HG03025 (cell line): ENCODE results near the gene COTL1.
"Not testable (repeated sequence)": the region's sequence is repeated elsewhere in the genome, so short reads cannot be mapped to it uniquely, and the experiment has no call there.

ENCODE experiments used
- ATAC-seq: cut with Tn5 transposase; IDR thresholded peaks from one replicate; pipeline ENCODE4 v1.9.1; 2021; ENCODE audit warnings: mild to moderate bottlenecking, moderate library complexity; ENCODE audit not compliant: unreplicated experiment, low FRiP score

The COTL1 gene

DNA sequence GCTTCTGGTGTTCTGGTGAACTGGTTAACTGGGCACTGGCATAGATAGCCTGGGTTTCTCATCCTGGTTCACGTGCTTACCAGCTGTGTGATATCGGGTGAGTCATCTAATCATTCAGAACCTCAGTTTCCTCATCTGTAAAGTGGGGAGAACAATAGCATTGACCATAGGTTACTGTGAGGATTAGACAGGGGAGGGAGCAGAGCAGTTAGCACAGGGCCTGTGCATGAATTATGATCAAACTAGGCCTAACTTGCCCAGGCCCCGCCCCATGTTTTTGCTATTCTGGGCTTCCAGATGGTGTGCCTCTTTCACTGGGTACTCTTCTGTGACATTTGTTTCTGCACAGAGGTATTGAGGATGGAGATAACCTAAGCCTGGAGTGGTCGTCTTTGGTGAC lies 25.8 kb upstream of the COTL1 start:
- ATAC-seq = no peak

DNA sequence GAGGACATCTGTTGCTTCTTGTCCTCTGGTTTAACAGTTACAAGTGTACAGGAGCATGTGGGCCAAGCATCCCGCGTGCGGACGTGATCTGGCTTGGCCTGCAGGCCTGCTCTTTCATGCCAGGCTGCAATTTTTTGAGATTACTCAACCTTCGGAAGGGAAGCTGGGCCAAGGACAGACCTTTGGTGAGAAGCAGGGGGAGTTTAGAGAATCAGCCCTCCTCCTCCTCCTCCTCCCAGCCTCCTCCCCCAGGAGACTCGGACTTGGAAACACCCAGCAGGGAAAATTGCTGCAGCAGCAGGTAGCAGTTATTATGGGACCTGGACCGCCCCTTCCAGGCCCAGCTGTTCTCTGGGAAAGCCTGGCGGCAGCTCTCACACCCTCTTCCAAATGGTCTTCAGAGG lies 25.3 kb upstream of the COTL1 start:
- no peak for ATAC-seq

DNA sequence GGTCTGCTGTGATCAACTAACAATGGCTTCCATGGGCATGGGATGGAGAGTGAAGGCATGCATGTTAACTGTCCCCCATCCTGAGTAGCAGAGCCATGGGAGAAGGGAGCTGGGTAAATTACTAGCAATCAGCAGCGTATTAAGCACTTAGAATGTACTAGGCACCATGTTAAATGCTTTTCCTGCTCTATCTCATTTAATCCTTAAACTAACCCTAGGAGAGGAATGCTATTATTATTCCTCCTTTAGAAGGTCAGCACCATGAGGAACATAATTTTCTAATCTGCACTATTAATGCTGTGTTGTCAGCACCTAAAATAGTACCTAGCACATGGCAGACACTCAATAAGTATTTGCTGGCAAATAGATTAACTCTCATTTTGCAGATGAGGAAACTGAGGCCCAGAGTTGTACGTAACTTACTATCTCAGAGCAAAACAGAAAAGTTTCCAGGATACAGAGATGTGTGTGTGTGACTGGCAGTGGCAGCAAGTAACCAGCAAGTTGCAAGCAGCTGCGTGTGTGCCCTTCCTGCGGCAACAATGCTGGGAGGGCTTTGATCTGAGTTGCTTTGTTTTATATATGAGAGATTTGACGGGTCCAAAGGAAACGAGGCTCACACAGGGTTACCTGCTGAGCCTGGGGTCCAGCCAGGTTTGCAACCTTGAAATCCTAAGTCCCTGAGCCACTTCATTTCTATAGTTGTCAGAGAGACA lies 23.9 kb upstream of the COTL1 start:
- ATAC-seq = no peak

DNA sequence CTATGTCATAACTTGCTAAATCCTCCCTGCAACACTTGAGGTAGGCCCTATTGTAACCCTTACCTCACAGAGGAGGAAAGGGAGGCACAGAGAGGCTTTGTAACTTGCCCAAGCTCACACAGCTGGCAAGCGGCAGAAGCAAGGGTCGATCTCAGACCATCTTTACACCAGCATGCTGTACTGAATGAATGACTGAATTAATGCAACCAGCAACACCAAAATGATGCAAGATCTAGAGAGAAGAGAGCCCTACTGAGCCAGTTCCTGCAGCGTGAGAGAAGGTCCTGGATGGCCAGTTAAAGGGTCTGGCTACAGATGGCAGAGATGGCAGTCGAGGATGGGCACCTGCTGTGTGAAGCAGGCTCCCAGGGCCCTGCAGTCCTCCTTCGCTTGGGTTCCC lies 22.3 kb upstream of the COTL1 start:
- ATAC-seq = no peak

DNA sequence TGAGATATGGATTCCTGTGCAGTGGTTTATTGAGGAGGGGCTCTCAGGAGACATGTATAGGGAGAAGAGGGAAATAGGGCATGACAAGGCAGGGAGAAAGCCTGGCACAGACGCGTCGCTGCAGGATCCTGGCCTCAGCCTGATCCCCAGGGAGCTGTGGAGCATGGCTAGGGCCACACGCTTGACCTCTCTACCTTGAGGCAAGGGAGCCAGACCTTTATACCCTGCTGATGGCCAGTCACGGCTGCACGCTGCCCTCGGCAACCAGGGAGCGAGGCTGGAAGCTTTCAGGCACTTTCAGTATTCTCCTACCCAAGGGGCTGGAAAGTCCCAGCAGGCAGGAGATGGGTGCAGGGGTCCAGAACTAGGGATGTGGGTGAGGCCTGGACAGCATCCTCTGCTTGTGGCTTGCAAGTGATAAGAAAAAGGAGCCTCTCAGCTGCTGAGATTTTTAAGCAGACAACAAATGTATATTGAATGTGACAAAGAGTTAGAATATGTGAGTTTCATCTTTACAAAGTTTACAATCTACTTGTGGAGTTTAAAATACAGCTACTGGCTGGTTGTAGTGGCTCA lies 20.4 kb upstream of the COTL1 start:
- no peak for ATAC-seq

DNA sequence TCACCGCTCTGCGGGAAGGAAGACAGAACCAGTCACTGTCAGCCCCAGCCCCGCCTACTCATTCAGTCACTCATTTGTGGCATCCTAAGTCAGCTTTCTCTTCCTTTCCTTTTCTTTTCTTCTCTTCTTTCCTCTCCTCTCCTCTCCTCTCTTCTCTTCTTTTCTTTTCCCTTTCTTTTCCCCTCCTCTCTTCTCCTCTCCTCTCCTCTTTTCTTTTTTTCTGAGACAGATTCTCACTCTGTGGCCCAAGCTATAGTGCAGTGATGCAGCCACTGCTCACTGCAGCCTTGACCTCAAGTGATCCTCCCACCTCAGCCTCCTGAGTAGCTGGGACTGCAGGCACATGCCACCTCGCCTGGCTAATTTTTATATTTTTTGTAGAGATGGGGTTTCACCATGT lies 19.8 kb upstream of the COTL1 start:
- no peak for ATAC-seq

DNA sequence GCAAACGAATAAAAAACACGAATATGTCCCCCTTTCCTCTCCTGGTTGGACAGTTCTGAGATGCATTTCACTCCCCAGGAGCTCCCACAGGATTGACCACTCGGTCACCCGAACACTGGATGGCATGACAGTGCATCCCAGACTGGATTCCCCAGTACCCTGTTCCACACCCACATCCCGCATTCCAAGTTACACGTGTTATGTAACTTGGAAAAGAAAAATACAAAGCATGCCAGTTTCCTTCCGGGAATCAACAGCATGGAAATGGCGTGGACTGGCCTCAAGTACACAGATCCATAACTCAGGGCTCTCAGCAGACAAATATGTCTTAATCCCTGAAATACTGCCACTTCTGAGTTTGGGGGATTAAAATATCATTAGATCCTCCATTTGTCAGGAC lies 17.8 kb upstream of the COTL1 start:
- no peak for ATAC-seq

DNA sequence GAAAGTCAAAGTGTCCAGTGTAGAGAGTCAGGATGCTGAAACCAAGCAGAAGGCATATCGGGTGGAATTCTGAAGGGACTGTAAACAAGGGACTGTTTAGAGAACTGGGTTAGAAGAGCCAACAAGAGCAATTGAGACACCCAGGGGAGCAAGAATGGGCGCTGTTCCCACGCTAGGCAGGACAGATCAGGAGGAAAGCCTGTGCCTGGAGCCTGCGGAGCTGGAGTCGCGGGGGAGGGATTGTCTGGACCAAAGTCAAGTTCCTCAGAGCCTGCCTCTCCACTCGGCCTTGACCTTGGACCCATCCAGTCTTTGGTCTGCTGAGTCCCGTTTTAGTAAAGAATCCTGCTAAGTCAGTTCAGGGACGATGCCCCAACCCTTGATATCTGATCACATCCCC lies 15.7 kb upstream of the COTL1 start:
- no peak for ATAC-seq

DNA sequence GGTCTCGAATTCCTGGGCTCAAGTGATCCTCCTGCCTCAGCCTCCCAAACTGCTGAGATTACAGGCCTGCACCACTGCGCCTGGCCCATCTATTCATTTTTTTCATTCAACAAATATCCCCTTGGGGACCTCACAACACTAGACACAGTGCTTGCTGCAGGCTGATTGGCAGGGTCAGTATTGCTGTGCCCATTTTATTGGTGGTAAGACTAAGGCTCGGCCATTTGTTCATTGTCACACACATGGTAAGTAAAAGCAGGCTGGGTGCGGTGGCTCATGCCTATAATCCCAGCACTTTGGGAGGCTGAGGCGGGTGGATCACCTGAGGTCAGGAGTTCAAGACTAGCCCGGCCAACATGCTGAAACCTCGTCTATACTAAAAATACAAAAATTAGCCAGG lies 15.0 kb upstream of the COTL1 start:
- not testable (repeated sequence) for ATAC-seq

DNA sequence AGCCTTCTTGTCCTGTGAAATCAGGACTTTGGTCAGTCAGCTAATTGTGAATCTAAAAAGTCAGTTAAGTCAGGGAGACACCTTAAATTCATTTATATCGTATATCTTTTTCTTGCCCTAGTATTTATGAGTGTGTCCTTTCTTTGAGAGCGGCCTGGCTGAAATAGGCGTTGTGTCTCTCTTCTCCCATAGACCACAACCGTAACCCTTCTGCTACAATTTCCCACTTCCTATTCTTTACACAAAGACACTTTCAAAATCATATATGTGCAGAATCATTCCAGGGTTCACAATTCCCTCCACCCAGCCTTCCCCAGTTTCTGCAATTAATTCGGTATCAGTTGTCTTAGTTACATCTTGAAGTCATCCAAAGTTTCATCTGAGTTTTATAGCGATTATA lies 14.0 kb upstream of the COTL1 start:
- no peak for ATAC-seq

DNA sequence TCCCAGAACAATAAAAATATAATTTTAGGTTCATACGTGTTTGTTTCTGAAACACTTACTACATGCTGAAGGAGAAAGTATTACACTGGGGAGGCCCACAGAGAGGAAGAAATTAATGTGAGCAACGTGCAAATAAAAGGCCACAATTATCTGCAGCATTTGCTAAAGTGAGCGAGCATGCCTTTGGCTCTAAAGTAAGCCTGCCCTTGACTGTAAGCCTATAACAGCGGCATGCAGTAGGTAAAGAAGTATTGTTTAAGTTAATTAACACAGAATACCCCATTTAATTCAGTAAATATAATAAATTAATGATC lies 13.2 kb upstream of the COTL1 start:
- ATAC-seq = no peak

DNA sequence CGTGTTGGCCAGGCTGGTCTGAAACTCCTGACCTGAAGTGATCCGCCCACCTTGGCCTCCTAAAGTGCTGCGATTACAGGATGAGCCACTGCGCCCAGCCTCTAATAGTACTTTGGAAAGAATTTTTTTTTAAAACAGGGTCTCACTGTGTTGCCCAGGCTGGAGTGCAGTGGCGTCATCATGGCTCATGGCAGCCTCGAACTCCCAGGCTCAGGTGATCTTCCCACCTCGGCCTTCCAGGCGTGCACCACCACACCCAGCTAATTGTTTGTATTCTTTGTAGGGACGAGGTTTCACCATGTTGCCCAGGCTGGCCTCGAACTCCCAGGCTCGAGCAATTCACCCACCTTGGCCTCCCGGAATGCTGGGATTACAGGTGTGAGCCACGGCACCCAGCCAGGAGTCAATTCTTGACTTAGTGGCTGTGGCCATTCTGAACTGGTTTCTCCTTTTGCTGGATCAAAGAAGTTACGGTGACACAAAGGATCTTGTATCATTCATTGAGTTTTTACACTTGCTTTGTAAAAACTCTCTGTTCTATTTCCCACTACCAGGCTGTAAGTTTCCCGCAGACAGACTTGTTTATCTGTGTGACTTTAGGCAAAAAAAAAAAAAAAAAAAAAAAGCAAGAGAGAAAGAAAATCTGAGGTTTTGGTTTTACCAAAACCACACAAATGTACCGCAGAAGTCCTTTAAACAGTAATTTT lies 12.7 kb upstream of the COTL1 start:
- no peak for ATAC-seq

DNA sequence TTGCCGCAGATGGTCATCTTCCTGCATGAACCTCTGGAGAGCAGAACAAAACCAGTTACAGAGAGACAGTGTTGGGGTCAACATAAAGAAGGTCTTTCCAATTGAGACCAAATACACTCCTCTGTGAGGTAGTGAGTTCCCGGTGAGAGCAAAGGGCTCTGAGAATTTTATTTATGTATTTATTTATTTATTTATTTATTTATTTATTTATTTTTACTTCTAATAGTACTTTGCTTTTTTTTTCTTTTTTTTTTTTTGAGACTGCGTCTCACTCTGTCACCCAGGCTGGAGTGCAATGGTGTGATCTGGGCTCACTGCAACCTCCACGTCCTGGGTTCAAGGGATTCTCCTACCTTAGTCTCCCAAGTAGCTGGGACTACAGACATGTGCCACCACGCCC lies 12.1 kb upstream of the COTL1 start:
- no peak for ATAC-seq

DNA sequence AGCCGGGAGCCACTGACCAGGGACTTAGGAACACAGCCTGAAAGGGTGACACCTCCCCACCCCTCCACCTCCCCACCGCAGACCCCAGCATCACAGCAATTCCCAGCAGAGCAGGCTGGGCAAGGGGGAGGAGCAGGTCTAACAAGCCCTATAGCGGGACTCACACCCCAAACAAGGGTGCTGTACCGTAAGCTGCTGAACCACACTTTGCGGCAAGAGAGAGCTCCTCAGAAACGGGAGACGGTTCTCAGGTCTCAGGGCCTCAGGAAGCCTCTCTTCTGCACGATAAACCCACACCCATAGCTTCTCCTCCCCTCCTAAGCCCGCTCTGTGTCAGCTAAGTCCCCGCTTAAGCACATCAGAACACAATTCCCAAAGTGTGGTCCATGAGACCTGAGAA lies 11.7 kb upstream of the COTL1 start:
- ATAC-seq = no peak

DNA sequence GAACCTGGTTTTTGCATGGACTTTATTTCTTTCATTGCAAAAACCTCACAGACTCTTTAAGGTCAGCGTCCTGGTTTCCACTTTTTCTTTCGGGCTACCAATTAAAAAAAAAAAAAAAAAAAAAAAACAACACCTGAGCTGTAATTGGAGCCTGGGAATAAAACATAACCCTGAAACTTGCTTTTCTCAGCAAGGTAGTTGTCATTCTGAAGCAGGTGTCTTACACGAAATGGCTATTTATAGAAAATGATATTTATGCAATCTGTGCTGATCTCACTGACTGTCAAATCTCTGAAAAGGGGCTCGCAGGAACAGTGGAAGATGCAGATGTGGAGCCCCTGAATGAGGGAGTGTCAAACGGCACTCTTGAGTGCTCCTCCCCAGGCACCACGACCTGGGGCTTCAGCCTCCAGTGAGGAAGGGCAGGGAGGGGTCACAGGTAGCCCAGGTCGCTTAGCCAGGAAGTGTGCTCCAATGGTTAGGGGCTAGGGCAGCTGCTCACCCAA lies 10.4 kb upstream of the COTL1 start:
- ATAC-seq = no peak

DNA sequence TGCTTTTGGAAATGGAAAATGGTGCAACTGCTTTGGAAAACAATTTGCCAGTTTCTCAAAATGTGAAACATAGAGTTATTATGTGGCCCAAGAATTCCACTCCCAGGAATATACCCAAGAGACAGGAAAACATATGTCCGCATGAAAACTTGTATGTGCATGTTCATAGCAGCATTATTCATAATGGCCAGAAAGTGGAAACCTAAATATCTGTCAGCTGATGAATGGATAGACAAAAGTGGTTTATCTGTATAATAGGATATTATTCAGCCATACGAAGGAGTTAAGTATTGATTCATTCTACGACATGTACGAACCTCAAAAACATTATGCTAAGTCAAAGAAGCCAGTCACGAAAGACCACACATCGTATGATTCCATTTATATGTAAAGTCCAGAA lies 7.7 kb upstream of the COTL1 start:
- ATAC-seq = no peak

DNA sequence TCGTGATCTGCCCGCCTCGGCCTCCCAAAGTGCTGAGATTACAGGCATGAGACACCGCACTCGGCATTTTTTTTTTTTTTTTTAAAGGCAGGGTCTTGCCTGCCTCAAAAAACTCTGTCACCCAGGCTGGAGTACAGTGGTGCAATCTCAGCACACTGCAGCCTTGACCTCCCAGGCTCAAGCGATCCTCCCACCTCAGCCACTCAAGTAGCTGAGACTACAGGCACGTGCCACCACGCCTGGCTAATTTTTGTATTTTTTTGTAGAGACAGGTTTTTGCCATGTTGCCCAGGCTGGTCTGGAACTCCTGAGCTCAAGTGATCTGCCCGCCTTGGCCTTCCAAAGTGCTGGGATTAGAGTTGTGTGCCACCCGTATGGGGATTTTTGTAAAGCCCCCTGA lies 3.0 kb upstream of the COTL1 start:
- ATAC-seq = not testable (repeated sequence)

DNA sequence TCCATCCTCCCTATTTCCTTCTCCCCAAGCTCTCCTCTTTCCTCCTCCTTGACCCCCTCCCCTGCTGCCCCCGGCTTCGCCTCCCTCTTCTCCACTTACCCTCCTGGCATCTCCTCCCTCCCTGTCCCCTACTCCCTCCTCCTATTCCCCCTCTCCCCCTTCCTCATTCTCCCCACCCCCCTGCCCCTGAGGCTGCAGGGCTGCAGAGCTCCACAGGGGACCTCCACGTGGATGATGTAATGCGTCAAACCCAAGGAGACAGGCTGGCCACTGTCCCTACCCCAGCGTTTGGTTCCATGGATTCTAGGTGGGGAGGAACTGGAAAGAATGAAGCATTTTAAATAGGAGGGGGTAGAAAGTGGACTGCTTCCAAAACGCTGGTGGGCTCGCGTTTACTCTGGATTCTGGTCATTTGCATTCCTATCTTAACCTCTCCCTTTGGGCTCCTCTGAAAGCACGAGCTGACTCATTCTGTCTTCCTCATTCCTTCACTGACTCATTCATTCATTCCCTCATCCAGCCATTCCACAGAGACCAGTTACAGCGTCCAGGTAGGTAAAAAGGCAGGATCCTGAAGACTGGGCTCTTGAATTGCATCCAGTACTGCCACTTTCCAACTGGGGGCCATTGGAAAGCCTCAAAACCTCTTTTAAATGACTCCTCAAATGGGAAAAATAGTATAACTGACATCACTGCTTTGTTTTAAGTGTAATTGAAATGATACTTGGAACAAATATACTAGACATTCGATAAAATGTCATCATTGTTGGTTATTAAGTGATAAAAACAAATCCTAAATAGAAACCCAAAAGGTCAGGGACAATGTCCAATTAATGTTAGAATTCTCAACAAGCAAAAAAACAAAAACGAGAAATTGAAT lies 943 bp upstream of the COTL1 start:
- ATAC-seq = no peak

DNA sequence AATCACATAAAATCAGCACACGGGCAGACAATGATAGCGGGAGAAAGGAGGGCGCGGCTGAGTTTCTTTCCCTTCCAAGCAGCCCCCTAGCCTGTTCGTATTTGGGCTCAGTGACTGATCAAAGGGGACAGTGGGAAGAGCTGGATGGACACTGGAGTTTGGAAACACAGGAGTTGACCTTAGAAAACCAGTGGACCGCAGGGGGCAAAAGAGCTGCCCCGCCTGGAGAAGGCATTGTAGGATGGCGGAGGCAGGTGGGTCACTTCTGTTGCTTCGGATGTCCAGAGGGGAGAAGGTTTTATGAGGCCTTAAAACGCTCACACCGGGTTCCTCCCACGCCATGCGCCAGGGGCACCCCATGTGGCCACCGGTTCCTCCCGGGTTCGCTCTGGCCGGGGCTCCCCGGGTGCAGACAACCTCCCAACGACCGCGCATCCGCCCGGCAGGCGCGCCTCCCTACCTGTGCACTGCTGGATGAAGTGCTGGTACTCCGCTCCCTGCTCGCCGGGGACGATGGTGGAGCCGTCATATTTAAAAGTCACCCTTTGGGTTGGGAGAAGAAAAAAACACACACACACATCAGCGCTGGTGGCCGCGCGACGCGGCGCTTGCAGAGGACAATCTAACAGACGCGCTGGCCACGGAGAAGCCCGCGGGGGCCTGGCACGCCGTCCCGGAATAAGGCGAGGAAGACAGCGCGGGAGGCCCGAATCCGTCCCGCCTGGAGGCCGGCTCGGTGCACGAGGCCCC lies 662 bp downstream of the COTL1 start:
- ATAC-seq = peak; percentile 29

DNA sequence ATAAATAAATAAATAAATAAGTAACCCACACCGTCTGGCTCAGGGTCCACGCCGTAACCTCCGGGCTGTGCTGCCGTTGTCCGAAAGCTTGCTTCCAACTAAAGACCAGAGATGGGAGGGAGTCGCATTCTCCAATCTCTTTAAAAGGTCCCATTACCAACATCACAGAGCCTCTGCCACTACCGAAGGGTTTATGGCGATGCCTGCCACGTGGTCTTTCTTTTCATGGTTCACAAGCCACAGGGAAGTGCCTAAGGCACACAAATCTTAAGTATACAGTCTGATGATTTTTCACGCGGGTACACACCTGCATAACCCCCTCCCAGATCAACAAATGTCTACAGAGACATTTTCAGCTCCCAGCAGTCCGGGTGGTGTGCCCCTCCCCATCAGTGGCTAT lies 1.4 kb downstream of the COTL1 start:
- no peak for ATAC-seq
